NCI-H1930 (cell line): ENCODE results near the gene RMP24.
"Not testable (repeated sequence)": the region's sequence is repeated elsewhere in the genome, so short reads cannot be mapped to it uniquely, and the experiment has no call there.

ENCODE experiments used
- DNase-seq, 2 experiments: peaks; one replicate each; lab custom pipeline; 2025; lab: John Stamatoyannopoulos, UW

The RMP24 gene

DNA sequence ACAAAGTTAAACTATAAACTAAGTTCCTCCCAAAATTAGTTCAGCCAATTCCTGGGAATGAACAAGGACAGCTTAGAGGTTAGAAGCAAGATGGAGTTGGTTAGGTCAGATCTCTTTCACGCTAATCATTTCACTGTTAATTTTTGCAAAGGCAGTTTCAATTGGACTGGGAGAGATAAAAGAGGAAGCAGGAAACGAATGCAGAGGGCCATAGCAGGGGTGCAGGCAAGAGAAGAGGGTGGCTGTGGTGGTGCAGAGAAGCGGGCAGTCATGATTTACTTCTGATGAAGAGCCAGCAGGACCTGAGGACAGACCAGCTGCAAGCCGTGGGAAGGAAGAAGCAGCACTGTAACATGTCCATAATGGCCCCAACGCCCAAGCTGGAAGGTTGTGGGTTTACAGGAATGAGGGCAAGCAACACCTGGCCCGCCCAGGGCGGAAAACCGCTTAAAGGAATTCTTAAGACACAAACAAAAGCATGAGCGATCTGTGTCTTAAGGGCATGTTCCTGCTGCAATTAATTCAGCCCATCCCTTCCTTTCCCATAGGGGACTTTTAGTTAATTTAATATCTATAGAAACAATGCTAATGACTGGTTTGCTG, 4.1 kb upstream of the RMP24 start:
- no peak for DNase-seq

DNA sequence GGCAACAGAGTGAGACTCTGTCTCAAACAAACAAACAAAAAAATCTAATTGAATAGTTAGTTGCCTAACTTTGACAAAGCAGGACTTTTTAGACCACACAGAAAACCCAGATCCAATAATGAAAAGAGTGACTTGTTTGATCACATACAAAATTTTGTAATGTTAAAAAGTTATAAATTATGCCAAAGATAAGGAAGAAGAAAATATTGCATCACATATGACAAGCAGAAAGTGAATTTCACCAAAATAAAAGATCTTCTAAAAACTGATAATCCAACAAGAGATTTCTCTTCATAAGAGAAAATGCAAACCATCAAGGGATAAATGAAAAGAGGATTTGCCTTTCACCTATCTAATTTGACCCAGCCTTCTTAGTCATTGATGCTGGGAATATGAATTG, 2.8 kb upstream of the RMP24 start:
- no peak for DNase-seq

DNA sequence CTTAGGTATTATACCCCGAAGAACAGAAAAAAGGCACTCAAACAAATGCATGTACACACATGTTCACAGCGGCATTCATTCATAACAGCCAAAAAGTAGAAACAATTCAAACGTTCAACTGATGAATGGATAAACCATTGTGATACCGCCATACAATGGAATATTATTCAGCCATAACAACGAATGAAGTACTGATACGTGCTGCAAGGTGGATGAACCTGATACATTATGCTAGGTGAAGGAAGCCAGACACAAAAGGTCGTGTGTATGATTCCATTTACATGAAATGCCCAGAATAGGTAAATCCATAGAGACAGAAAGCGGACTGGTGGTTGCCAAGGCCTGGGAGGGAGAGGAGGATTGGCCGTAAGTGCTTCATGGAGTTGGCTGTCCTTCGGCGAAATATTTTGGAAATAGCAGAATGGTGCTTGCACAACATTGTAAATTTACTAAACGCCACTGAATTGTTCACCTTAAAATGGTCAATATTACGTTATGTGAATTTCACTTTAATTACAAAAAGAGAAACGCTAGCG, 750 bp upstream of the RMP24 start:
- peak in 1 of 2 experiments; percentile 32 for DNase-seq

DNA sequence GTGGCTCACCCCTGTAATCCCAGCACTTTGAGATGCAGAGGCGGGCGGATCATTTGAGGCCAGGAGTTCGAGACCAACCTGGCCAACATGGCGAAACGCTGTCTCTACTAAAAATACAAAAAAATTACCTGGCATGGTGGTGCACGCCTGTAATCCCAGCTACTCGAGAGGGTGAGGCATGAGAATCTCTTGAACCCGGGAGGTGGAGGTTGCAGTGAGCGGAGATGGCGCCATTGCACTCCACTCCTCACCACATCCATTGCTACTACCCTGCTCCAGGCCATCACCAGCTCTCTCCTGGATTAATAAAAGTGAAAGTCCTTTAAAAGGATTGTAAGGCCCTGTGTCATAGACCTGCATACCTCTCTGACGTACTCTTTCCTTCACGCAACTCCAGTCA, 1.2 kb downstream of the RMP24 start:
- DNase-seq, result no peak

DNA sequence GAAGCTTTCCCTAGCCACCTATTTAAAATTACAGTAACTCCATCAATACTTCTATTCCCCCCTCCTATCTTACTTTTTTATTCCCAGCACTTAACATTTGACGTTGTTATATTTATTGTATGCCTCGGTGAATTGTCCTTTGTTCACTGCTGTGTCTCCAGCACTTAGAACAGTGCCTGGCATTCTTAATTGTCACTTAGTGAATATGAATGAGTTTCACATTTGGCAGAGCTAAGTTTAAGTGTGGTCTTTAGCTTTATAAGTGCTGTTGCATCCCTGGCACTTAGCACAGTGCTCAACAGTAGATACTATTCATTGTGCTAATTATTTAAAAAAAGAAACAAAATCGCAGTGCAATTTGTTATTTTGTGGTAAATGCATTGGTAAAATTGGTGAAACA, 1.7 kb downstream of the RMP24 start:
- no peak for DNase-seq

DNA sequence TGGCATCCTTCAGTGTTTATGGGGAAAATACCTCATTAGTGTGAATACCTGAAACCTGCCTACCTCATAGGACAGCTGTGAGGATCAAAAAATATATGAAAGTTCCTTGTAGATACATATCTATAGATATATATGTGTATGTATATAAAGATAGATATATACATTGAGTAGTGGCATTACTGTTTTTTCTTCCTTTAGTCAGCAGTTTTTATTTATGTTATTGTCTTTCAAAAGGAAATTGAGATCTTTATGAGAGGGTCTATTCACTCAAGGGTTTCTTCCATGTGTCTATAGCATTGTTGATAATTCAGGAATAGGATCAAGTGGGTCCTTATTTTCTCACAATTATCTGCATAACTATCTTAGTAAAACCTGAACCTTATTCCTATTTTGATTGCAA, 6.6 kb downstream of the RMP24 start:
- DNase-seq, result no peak

DNA sequence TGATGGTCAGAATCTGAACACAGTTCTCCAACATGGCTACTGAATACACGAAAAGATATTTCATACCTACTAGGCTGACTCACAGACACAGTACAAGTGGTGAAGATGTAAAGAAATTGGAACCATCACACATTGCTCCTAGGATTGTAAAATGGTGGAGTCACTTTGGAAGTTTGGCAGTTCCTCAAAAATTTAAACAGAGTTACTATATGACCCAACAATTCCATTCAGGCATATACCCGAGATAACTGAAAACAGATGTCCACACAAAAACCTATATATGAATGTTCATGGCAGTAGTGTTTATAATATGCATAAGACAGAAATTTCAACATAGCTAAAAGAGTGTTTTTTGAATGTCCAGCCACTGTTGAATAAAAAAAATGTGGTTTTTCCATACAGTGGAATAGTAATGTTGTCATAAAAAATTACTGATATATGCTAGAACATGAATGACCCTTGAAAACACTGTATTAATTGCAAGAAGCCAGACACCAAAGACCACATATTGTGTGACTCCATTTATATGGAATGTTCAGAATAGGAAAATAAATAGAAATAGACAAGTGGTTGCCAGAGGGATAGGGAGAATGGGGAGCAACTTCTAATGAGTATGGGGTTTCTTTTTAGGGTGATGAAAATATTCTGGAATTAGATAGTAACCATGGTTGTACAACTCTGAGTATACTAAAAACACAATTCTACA, 10.1 kb downstream of the RMP24 start:
- DNase-seq, result no peak

DNA sequence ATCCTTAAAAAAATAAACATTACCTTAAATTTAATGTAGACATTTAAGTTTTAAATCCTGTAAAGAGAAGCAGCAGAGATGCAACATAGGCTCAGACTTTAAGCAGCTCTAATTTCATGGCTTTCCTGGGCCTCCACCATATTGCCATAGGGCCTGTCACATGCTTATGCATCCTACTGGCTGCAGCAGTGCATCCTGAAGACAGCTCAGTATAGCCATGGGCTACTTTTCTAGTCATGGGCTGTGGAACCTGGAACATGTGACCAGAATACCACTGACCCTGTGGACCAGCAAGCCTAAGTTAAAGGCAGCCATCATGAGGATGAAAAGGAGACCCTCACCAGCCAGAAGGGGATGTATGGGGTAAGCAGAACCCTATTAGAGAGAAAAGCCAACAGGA, 10.7 kb downstream of the RMP24 start:
- no peak for DNase-seq

DNA sequence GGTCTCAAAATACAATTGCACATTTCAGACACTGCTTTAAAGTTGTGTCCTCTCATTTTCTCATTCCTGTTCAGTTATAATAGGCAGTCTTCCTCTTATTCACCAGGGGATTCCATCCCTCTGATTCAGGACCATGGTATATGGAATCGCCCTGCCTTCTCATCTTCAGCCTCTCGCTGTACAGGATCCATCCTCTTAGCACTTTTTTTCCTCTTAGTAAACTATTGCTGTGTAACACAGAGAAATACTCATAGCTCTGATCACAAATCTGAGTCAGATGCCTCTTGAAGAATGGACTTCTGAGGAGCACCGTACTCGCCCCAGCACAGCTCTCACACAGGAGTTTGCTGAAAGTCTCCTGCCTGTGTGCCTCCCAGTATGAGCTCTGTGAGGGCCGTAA, 11.3 kb downstream of the RMP24 start:
- DNase-seq, result no peak

DNA sequence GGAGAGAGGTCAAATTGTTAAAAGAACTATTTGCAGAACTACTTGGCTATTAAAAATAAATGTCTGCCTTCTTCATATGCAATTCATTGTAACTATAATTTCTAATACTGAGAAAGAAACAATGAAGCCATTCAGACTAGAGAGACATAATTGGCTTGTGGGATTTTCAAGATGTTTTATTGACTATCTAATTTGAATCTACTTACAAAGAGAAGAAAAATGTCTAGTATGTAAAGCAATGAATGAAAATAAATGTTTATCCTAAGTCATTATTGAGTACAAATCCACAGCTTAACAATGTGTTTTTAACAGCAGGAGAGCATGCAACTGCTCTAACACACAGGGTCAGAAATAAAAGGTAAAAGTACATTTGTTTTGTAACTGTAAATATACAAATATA, 19.2 kb downstream of the RMP24 start:
- DNase-seq, result no peak

DNA sequence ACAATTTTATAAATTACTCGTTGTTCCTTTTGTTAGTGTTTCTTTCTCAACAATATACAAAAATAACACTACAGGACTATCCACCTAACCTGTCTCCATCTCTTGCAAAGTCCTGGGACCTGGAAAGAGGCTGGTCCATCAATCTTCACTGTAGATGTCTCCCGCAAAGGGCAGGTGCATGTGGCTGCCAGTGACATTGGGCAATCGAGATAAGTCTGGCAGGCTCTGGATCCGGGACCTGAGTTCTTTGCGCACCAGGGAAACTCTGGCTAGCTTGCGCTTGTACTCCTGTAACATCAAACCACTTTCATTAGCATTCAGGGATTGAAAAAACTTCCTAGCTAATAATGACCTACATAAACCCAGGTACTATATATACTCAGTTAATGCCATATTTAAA, 20.5 kb downstream of the RMP24 start:
- no peak for DNase-seq

DNA sequence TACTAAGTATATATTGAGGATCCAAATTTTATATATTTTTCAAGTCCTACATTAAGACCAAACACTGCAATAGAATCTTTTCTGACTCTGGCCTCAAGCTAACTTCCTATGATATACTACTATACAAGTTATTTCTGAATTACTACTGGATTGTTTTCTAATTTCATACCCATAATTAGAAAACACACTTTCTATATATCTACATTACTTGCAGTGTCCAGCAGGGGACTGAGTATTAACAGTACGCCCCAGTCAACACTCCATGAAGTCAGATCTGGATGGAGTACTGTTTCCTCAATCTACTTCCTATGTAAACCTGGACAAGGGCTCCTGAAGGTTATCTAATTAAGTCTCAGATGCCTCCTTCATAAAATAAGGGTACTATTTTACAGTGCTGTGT, 26.5 kb downstream of the RMP24 start:
- DNase-seq, result no peak

DNA sequence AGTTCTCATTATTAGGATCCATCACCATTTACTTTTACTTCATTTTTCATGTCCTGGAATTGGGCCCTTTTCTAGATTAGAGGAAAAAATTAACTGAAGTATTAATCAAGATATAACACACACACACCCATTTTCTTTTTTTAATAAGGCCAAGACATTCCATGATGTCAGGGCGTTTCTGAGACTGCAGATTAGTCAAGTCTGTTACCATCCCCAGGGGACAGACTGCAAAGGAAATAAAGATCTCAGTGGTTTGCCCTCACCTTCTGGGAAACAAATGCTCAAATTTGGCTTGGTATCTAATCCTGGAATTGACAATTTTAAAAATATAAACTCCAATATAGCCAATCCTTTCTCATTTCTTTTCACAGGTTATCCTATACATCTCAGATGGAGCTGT, 27.4 kb downstream of the RMP24 start:
- DNase-seq, result no peak

DNA sequence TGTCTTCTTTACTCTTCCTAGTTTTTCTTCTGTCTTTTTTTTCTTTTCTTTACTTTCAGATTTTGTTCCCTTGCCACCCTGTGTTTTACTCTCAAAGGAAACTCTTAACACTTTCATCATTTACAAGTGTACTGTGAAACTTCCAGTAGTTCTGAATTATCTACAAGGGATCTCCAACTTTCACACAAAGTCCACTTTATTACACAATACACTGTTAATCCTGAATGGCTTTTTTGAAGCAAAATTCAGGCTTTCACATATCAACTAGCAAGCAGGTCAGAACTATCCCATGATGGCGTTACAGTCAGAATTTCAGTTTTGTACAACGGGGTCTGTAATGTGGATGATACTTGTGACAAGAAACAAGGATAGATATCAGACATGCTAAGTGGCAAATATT, 34.5 kb downstream of the RMP24 start:
- DNase-seq, result no peak

DNA sequence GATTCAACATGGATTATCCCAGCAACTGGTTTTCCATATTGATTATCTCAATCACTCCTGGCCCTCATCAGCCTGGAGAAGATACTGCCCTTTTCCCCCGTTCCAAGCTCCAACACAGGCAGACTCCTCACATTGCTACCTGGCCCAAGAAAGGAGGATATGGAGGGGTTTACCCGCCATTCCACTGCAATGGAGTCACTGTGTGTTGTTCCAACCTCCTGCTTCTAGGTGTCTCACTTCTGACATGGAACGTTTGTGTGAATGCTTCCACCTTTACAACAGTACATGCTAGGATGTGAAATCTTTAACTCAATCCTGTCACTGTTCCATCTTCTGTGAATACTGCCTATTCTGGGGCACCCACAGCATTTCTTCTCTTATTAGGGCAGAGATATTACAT, 36.7 kb downstream of the RMP24 start:
- no peak for DNase-seq

DNA sequence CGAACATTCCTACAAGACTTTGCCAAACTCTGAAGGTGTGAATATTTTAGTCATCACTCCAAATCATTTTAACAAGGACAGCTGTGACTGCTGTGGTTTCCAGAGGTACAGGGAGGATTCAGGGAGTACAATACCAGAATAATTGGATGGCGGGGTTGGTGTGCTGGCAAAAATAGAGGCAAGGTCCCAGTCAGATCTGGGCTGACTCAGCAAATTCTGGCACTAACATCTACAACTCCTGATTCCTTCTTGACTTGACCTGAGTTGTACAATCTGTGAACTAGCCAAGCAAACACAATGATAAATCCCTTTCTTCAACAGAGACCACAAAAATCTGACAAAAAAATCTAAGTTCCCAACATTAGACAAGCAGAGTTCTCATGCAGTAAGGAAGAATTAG, 40.4 kb downstream of the RMP24 start:
- DNase-seq, result no peak

DNA sequence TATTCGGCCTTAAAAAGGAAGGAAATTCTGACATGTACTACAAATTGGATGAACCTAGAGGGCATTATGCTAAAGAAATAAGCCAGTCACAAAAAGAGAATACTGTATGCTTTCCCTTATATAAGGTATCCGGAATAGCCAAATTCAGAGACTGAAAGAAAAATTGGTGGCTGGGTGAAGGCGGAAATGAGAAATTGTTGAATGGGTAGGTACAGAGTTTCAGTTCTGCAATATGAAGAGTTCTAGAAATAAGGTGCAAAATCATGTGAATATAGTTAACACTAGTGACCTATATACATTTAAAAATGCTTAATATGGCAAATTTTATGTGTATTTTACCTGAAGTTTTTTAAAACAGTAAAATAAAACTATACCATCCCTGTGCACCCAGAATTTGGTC, 43.1 kb downstream of the RMP24 start:
- DNase-seq, result no peak

DNA sequence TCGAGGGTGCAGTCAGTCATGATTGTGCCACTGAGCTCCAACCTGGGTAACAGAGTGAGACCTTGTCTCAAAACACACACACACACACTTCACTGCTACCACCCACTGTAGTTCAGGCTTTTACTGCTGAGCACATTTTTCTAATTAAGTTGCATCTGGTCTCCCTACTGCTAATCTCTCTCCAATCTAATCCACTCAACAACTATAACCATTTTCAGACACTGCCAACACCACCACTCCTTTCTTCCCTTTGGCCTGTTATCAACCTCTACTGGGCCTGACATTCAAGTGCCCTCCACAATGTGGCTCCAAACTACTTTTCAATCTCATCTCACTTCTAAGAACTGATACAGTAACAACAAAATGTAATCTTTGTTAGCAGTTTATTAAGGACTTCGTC, 44.8 kb downstream of the RMP24 start:
- DNase-seq, result no peak

DNA sequence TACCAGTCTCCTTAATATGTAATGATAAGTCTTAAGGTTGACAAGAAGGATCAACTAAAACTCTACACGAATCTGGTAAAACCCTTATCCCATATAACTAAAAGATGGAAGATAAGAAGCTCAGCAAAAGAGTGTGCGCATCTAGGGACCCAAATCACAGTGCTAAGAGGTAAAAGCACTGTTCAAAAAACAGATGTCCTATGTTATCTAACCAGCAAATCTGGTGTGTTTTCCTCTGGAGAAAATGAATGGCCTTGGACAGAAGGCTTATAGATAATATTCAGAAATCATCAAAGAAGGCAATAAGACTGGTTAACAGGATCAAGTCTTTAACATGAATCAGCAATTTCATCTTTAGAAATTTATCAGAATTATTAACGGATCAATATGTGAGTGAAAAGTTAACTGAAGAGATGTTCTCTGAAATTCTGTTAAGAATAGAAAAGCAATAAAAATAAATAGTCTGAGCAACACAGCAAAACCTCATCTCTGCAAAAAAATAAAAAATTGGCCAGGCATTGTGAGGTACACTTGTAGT, 47.8 kb downstream of the RMP24 start:
- DNase-seq, result no peak

DNA sequence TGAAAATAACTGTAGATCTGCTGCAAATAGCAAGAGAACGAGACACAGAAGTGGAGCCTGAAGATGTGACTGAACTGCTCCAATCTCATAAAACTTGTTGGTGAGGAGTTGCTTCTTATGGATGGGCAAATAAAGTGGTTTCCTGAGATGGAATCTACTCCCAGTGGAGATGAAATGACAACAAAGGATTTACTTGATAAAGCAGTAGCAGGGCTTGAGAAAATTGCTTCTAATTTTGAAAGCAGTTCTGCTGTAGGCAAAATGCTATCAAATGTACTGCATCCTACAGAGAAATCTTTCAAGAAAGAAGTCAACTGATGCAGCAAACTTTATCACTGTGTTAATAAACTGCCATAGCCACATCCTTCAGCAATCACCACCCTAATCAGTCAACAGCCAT, 50.9 kb downstream of the RMP24 start:
- no peak for DNase-seq

DNA sequence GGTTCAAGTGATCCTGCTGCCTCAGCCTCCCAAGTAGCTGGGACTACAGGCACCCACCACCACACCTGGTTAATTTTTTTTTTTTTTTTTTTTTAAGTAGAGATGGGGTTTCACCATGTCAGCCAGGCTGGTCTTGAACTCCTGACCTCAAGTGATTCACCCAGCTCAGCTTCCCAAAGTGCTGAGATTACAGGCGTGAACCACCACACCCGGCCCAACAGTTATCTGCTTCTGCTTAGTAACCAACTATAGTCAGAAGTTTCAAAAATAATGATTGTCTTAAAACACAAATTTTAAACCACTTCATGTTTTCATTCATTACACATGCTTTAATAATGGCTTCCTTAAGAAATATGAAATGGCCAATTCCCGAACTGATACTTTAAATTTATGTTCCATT, 51.8 kb downstream of the RMP24 start:
- not testable (repeated sequence) for DNase-seq

DNA sequence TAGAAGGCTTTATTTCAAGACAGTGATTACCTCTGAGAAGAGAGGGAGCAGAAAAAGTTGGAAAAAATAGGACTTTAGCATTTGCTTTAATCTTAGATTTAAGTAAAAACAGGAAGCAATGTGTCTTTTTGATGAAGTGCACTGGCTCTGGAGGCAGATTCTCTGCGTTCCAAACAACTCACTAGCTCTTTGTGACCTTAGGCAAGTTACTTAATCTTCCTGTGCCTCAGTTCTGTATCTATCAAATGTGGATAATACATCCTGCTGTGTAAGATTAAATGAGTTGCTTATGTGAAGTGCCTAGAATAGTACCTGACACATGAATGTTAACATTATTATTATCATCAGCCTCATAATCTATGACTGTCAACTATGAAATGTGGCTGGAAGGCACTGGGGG, 52.5 kb downstream of the RMP24 start:
- DNase-seq, result no peak

DNA sequence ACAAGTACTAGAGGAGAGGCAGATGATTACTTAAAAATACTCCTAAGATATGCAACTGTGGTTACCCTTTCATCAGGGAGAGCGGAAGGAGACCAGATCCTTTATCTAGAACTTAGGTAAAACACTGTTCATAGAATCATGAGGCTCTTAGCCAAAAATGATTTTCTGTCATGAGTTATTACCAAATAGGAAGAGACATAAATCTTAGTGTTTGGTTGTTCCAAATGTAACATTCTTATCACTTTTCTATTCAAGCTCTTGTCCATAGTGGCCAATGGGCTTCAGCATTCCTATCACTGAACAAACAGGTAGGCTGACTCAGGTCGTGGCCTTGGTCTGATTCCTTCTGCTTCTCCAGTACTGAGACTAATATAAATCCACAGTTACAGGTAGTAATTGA, 56.4 kb downstream of the RMP24 start:
- no peak for DNase-seq
